ENCODE measurements around the gene SPNS3. TPM values are rescaled to one million over a fixed set of nuclear protein-coding genes. Genes with fewer than 3 reads are reported as not detected.

SPNS3 gene
- total RNA-seq, 1 donor from 2014 or later: not detected

DNA sequence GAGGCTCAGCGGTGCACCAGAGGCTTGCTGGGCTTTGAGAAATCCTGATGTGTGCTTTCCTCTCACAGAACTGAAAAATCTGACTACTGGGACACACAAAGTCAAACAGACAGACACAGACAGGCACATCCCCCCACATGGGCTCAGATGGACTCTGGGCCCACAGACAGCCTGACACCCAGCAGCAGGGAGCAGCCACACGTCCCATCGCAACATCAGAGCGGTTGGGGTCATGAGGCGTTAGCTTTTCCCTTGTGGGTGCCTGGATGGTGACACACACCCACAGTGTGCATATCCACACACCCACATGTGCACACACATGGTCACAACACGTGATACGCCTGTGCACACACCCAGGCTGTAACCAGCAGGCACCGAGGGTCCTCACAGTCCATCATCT, 6.3 kb downstream of the SPNS3 start:
- peaks cover 15% of the 10 kb centered on the region for H3K27me3 Mint-ChIP-seq (ENCODE audit: unreplicated experiment)
- H3K36me3 Mint-ChIP-seq (ENCODE audit: unreplicated experiment): no peaks in the 10 kb centered on the region
- no peak for DNase-seq
- peaks cover 6% of the 10 kb centered on the region for H3K9me3 Mint-ChIP-seq (ENCODE audit: unreplicated experiment)
- no peak overlapping the region for H3K4me3 Mint-ChIP-seq (ENCODE audit: unreplicated experiment)
- TF ChIP-seq, protein P1, sequence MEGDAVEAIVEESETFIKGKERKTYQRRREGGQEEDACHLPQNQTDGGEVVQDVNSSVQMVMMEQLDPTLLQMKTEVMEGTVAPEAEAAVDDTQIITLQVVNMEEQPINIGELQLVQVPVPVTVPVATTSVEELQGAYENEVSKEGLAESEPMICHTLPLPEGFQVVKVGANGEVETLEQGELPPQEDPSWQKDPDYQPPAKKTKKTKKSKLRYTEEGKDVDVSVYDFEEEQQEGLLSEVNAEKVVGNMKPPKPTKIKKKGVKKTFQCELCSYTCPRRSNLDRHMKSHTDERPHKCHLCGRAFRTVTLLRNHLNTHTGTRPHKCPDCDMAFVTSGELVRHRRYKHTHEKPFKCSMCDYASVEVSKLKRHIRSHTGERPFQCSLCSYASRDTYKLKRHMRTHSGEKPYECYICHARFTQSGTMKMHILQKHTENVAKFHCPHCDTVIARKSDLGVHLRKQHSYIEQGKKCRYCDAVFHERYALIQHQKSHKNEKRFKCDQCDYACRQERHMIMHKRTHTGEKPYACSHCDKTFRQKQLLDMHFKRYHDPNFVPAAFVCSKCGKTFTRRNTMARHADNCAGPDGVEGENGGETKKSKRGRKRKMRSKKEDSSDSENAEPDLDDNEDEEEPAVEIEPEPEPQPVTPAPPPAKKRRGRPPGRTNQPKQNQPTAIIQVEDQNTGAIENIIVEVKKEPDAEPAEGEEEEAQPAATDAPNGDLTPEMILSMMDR (IDR thresholded peaks at IDR 0.05; ENCODE audit: partially characterized antibody, unreplicated experiment): no peak
- peaks cover 8% of the 10 kb centered on the region for H3K4me1 Mint-ChIP-seq (ENCODE audit: low read depth, unreplicated experiment)
- peak overlapping the region; percentile 28 for H3K27ac Mint-ChIP-seq (ENCODE audit: unreplicated experiment)

DNA sequence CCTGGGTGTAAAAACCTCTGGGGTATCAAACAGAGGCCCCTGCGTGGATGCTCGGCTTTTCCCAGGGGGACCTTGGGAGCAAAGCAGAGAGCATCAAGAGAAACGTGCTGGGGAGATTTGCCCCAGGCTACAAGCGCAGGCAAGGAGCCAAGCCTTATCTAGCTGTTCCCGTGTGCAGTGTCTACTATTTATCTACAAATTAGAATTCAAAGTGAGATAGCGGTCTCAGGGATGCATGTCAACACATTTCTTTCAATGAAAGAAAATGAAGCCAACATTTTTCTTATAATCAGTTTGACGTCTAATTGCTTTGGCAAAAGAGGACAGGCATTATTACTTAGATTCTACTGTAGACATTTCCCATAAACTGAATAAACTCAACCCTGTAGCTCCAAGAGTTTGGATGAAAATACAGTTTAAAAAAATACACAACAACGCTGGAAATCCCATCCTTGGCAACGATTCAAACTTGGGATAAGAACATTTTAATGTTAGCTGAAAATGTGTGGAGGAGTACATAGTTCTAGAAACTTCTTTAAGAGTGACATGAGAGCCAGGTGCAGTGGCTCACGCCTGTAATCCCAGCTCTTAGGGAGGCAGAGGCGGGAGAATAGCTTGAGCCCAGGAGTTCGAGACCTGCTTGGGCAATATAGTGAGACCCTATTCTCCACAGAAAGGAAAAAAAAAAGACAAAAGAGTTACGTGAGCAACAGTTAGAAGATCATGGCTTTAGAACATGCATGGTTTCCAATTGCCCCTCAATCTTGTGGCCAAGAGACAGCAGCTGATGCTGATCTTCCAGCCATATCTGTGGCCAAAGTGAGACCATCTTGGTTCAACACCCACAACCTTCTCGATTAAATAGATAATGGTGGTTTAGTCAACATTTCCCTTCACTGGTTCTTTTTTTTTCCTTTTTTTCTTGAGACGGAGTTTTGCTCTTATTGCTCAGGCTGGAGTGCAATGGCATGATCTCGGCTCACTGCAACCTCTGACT, 7.2 kb downstream of the SPNS3 start:
- no peak for DNase-seq
- no peak overlapping the region for H3K4me3 Mint-ChIP-seq (ENCODE audit: unreplicated experiment)
- TF ChIP-seq, protein P1 (IDR thresholded peaks at IDR 0.05; ENCODE audit: partially characterized antibody, unreplicated experiment): no peak
- H3K4me1 Mint-ChIP-seq (ENCODE audit: low read depth, unreplicated experiment): peaks cover 8% of the 10 kb centered on the region
- peaks cover 16% of the 10 kb centered on the region for H3K27me3 Mint-ChIP-seq (ENCODE audit: unreplicated experiment)
- peaks cover 6% of the 10 kb centered on the region for H3K9me3 Mint-ChIP-seq (ENCODE audit: unreplicated experiment)
- no peak overlapping the region for H3K27ac Mint-ChIP-seq (ENCODE audit: unreplicated experiment)
- H3K36me3 Mint-ChIP-seq (ENCODE audit: unreplicated experiment): no peaks in the 10 kb centered on the region

DNA sequence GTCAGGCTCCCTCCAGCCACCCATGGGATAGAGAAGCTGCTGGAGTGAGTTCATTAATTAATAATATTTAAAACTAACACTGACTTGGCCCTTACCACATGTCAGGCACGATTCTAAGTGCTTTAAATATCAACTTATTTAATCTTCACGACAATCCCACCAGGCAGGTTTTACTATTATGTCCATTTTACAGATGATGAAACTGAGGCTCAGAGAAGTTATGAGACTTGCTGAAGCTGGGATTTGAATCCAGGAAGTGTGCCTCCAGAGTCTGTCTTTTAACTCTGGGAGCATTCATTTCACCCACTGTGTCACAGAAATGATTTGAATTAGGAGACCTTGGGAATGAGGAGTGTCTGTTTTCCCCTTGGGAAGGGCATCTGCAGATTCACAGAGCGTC, 8.8 kb downstream of the SPNS3 start:
- no peak overlapping the region for H3K27ac Mint-ChIP-seq (ENCODE audit: unreplicated experiment)
- no peaks in the 10 kb centered on the region for H3K36me3 Mint-ChIP-seq (ENCODE audit: unreplicated experiment)
- H3K27me3 Mint-ChIP-seq (ENCODE audit: unreplicated experiment): peaks cover 11% of the 10 kb centered on the region
- peaks cover 8% of the 10 kb centered on the region for H3K4me1 Mint-ChIP-seq (ENCODE audit: low read depth, unreplicated experiment)
- H3K9me3 Mint-ChIP-seq (ENCODE audit: unreplicated experiment): peaks cover 9% of the 10 kb centered on the region
- TF ChIP-seq, protein P1 (IDR thresholded peaks at IDR 0.05; ENCODE audit: partially characterized antibody, unreplicated experiment): no peak
- no peak for DNase-seq
- no peak overlapping the region for H3K4me3 Mint-ChIP-seq (ENCODE audit: unreplicated experiment)

DNA sequence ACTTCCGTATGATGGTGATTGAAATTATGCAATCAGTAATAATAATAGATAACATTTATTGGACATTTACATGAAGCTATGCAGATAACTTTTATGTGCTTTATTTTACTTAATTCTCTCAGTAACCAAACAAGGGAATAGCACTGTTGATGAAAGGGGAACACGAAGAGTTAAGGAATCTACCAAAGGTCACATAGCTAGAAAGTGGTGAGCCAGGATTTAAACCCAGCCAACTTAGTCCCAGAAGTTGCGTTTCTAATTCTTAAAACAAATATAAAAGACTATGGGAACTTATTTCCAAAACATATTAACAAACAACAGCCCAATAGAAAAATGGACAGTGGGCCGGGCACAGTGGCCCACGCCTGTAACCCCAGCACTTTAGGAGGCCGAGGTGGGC, 9.7 kb downstream of the SPNS3 start:
- peaks cover 11% of the 10 kb centered on the region for H3K27me3 Mint-ChIP-seq (ENCODE audit: unreplicated experiment)
- no peak overlapping the region for H3K4me3 Mint-ChIP-seq (ENCODE audit: unreplicated experiment)
- H3K36me3 Mint-ChIP-seq (ENCODE audit: unreplicated experiment): no peaks in the 10 kb centered on the region
- DNase-seq: no peak
- TF ChIP-seq, protein P1 (IDR thresholded peaks at IDR 0.05; ENCODE audit: partially characterized antibody, unreplicated experiment): no peak
- no peak overlapping the region for H3K27ac Mint-ChIP-seq (ENCODE audit: unreplicated experiment)
- H3K9me3 Mint-ChIP-seq (ENCODE audit: unreplicated experiment): peaks cover 9% of the 10 kb centered on the region
- peaks cover 8% of the 10 kb centered on the region for H3K4me1 Mint-ChIP-seq (ENCODE audit: low read depth, unreplicated experiment)
